NK-92 treated with Interleukin-12 subunit alpha and Interleukin-12 subunit beta, amount 100 ng/mL, for 24 hours (cell line): ENCODE measurements around the gene ADAMTS14.

Source experiments
- DNase-seq: peaks from one replicate; lab custom pipeline; 2025; lab: John Stamatoyannopoulos, UW

Gene ADAMTS14

GRCh38 chr10:70692043-70692603 is 19.8 kb downstream of the ADAMTS14 start:
- no peak for DNase-seq

- no peak for DNase-seq
Measured at GRCh38 chr10:70693619-70694335, 21.5 kb downstream of the ADAMTS14 start.

GRCh38 chr10:70694418-70695141 is 22.3 kb downstream of the ADAMTS14 start:
- DNase-seq, result no peak

GRCh38 chr10:70695241-70696030 is 23.1 kb downstream of the ADAMTS14 start:
- no peak for DNase-seq

- DNase-seq, result no peak
Measured at GRCh38 chr10:70698211-70698610, 25.9 kb downstream of the ADAMTS14 start.

DNA sequence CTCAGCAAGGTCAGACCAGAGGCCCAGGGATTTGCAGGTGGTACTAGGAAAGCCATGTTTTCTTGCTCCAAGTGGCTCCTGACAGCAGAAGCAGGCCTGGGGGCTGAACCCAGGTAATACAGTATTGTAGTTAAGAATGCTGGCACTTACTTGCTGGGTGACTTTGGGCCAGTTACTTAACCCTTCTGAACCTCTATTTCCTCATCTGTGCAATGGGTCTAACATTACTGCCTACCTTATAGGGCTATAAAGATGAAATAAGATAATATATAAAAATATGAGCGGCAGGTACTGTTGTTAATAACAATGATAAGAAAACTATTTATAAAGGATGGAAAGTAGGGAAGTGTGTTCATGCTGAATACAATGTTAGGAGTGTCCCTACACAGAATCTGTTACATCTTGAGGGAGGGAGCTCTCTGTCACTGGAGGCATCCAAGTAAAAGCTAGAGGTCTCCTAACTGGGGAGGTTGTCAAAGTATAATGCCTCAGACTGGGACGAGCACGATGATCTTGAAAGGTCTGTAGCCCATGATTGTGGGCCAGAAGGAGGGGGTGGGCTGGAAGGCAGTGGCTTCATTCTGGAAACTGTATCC is 26.9 kb downstream of the ADAMTS14 start:
- no peak for DNase-seq

DNA sequence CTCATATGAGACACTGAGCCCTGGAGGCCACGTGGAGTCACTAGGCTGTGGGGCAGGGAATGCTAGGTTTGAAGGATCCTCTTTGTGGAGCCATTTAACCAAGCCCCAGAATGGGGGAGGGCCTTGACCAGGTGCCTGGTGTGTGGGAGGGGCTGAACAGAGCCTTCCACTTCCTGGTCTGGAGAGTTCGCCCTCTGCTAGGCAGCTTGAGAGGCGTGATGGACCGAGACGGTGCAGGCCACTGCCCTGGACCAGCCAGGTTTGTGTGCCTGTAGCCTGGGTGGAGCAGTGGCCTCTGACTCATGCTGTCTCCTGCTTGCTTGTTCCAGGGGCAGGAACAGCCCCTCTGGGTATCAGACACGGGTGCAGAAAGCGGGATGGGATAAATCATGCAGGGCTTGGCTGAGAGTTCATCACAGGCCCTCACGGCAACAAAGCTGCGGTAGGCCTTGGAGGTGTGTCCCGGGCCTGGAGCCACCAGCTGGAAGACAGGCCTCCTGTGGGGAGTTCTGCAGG is 27.4 kb downstream of the ADAMTS14 start:
- DNase-seq, result no peak

DNA sequence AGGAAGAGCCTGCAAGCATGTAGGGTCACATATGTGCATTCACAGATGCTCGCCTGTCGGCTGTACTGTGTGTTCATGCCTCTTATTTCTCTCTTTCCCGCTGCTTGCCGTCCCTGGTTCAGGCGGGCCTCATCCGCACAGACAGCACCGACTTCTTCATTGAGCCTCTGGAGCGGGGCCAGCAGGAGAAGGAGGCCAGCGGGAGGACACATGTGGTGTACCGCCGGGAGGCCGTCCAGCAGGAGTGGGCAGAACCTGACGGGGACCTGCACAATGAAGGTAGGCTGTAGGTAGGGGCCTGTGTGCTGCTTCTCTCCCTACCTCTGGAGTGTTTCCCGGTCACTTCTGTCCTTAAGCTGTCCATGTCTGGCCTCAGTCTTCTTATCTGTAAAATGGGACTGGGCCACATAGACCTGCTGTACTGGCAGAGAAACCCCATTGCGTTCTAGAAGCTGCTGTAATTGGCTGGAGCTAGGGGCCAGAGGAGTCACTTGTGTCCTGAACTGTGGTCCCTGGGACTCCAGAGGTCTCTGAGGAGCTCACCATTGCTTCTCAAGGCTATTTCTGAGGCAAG is 30.0 kb downstream of the ADAMTS14 start:
- no peak for DNase-seq

- DNase-seq, result no peak
Measured at GRCh38 chr10:70704211-70704610, 31.9 kb downstream of the ADAMTS14 start.

DNA sequence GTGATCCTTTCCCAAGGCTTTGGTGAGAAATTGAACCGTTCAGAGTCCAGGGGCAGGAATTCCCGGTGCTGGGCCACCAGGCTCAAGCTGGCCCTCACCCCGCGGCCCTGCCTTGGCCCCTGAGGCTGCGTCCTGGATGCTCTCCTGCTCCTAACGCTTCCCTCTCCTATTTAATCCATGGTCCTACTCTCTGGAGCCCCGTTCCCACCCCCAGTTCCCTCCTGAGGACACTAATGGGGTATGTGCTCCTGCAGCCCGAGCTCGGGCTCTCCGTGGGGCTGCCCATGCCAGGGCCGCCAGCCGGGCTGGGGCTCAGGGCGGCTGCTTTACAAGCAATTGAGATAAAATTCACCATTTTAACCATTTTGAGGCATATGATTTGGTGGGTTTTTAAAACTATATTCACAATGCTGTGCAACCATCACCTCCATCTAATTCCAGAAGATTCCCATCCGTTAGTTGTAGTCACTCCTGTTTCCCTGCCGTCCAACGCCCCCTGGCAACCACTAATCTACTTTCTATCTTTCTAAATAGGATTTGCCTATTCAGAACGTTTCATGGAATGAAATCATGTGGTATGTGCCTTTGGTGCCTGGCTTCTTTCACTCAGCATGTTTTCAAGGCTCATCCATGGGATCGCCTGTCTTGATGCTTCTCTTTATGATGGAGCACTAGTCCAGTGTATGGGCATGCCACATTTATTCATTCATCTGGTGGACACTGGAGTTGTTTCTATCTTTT is 33.0 kb downstream of the ADAMTS14 start:
- DNase-seq, result no peak

- no peak for DNase-seq
Measured at GRCh38 chr10:70711177-70711576, 38.9 kb downstream of the ADAMTS14 start.

DNA sequence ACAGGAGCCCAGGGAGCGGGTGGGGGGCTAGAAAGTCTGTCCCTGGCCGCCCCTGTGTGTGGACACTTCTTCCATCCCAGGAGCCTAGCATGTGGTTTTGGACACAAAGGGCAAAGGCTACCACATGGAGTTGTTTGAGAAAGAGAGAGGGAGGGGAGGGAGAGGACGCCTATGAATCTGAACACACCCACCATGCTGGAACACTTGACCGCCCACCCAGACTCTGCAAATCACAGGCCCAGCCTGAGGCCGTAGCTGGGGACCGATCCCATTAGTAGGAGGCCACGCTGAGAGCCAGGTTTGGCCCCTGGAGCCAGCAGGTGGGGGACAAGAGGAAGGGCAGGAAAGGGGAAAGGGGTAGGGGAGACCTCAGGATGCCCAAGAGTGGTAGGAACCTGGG is 39.6 kb downstream of the ADAMTS14 start:
- DNase-seq, result no peak

- DNase-seq, result no peak
Measured at GRCh38 chr10:70714245-70714644, 41.9 kb downstream of the ADAMTS14 start.

- DNase-seq, result no peak
Measured at GRCh38 chr10:70714951-70715350, 42.6 kb downstream of the ADAMTS14 start.

- peak; percentile 27 for DNase-seq
Measured at GRCh38 chr10:70715853-70716795, 43.8 kb downstream of the ADAMTS14 start.

GRCh38 chr10:70722820-70723424 is 50.6 kb downstream of the ADAMTS14 start:
- DNase-seq, result peak; percentile 19

DNA sequence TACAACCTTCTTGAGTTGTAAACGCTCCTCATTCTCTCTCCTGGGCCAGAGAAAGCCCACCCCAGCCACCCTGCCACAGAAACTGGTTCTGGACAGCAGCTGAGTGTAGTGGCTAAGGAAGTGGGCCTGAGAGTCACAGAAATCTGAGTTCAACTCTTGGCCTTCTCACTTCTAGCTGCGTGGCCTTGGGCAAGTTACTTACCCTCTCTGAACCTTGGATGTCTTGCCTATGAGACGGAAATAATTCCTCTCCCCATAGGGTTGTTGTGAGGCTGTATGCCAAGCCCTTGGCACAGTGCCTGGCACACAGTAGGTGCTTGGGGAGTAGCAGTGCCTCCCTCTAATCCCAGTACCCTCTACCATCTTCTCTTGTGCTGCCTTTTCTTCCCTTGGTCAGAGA is 51.5 kb downstream of the ADAMTS14 start:
- no peak for DNase-seq

GRCh38 chr10:70726909-70727495 is 54.7 kb downstream of the ADAMTS14 start:
- no peak for DNase-seq

DNA sequence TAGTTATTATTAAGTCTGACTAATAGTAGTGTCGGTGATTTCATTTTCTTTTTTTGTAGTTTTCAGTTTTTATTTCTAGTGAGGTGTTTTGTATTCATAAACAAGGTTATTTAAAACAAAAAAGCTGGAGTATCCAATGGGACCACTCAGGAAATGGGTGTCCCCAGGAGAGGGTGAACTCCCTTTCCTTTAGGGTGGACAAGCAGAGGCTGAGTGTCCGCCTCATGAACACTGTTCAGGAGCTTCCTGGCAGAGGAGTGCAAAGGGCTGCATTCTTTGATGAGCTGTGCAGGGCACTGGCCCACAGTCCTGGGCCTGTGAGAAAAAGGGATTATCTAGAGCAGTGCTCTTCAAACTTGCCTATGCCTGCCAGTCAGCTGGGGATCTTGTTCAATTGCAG is 56.0 kb downstream of the ADAMTS14 start:
- DNase-seq, result no peak
